DND-41 (cell line): ENCODE measurements around the gene MAPK14.

ENCODE experiments used
- ATAC-seq: fragments of 200-7000 bp; cut with Tn5 transposase; 3 replicates; pipeline ENCODE4 v1.9.1; 2021; ENCODE audit warnings: low read depth; ENCODE audit not compliant: insufficient read depth
- DNase-seq: peaks from one replicate; pipeline ENCODE4 v3.0.0-alpha.2; 2020
- H2AFZ ChIP-seq: 2 replicates; pipeline ENCODE4 v1.6.0; 2012; ENCODE audit warnings: low read depth, low read length
- H3K27ac ChIP-seq: 2 replicates; pipeline ENCODE4 v1.5.1; 2012; ENCODE audit warnings: low read length, inconsistent platforms
- H3K27me3 ChIP-seq: fragments of 200-600 bp; sonication (generic); 2 replicates; pipeline ENCODE4 v1.6.0; 2012; ENCODE audit warnings: low read length, mild to moderate bottlenecking, inconsistent platforms; ENCODE audit not compliant: insufficient read depth, poor library complexity
- H3K36me3 ChIP-seq: 2 replicates; pipeline ENCODE4 v1.5.1; 2012; ENCODE audit warnings: low read length, inconsistent platforms; ENCODE audit not compliant: insufficient read depth
- H3K4me1 ChIP-seq: 2 replicates; pipeline ENCODE4 v1.5.1; 2012; ENCODE audit warnings: mild to moderate bottlenecking, low read length; ENCODE audit not compliant: insufficient read depth
- H3K4me2 ChIP-seq: 2 replicates; pipeline ENCODE4 v1.6.0; 2012; ENCODE audit warnings: mild to moderate bottlenecking, moderate library complexity, low read length, inconsistent platforms; ENCODE audit not compliant: insufficient read depth
- H3K4me3 ChIP-seq, 2 experiments: fragments of 200-600 bp in 1 of 2; shearing (Covaris generic) in 1 of 2; 2 replicates each; pipeline ENCODE4 v1.5.1; 2012 to 2016; ENCODE audit warnings: inconsistent platforms in 2 of 2, low read length in 2 of 2, mild to moderate bottlenecking in 2 of 2, low read depth in 1 of 2, moderate library complexity in 1 of 2
- H3K79me2 ChIP-seq: 2 replicates; pipeline ENCODE4 v1.6.0; 2012; ENCODE audit warnings: low read length, inconsistent platforms; ENCODE audit not compliant: insufficient read depth
- H3K9ac ChIP-seq: 2 replicates; pipeline ENCODE4 v1.6.0; 2012; ENCODE audit warnings: low read depth, mild to moderate bottlenecking, inconsistent platforms, low read length, moderate library complexity
- H3K9me3 ChIP-seq: 2 replicates; pipeline ENCODE4 v1.5.1; 2012; ENCODE audit warnings: low read length, moderate library complexity, mild to moderate bottlenecking, inconsistent platforms; ENCODE audit not compliant: insufficient read depth, severe bottlenecking
- H4K20me1 ChIP-seq: 2 replicates; pipeline ENCODE4 v1.6.0; 2012; ENCODE audit warnings: low read length; ENCODE audit not compliant: insufficient read depth
- EZH2 ChIP-seq: IDR thresholded peaks from 3 replicates; pipeline ENCODE4 v1.6.1; 2012; ENCODE audit warnings: borderline replicate concordance, low read depth, mild to moderate bottlenecking, moderate library complexity, low read length, inconsistent platforms; ENCODE audit not compliant: severe bottlenecking
- TF ChIP-seq, protein P1 (sequence below): IDR thresholded peaks from 2 replicates; pipeline ENCODE4 v1.5.1; 2012; ENCODE audit warnings: borderline replicate concordance, low read length, moderate library complexity, mild to moderate bottlenecking; ENCODE audit not compliant: poor library complexity, severe bottlenecking; ENCODE audit errors: extremely low read depth

The MAPK14 gene

GRCh38 chr6:36062247-36062646, 34.6 kb downstream of the MAPK14 start:
- H3K4me3 ChIP-seq: no peak overlapping the region
- H3K9me3 ChIP-seq: no peaks in the 10 kb centered on the region
- TF ChIP-seq, protein P1, sequence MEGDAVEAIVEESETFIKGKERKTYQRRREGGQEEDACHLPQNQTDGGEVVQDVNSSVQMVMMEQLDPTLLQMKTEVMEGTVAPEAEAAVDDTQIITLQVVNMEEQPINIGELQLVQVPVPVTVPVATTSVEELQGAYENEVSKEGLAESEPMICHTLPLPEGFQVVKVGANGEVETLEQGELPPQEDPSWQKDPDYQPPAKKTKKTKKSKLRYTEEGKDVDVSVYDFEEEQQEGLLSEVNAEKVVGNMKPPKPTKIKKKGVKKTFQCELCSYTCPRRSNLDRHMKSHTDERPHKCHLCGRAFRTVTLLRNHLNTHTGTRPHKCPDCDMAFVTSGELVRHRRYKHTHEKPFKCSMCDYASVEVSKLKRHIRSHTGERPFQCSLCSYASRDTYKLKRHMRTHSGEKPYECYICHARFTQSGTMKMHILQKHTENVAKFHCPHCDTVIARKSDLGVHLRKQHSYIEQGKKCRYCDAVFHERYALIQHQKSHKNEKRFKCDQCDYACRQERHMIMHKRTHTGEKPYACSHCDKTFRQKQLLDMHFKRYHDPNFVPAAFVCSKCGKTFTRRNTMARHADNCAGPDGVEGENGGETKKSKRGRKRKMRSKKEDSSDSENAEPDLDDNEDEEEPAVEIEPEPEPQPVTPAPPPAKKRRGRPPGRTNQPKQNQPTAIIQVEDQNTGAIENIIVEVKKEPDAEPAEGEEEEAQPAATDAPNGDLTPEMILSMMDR: no peak
- no peak for TF ChIP-seq EZH2
- no peak overlapping the region for H3K27ac ChIP-seq
- H4K20me1 ChIP-seq: peaks cover 18% of the 10 kb centered on the region; the same call in 1 of the 2 replicates
- no peak for ATAC-seq
- peaks cover 59% of the 10 kb centered on the region for H3K79me2 ChIP-seq
- no peak overlapping the region for H3K9ac ChIP-seq
- H2AFZ ChIP-seq: no peak overlapping the region
- H3K27me3 ChIP-seq: no peaks in the 10 kb centered on the region
- H3K4me2 ChIP-seq: no peak overlapping the region
- no peaks in the 10 kb centered on the region for H3K4me1 ChIP-seq
- DNase-seq: no peak
- peaks cover 42% of the 10 kb centered on the region for H3K36me3 ChIP-seq

GRCh38 chr6:36063318-36064060, 35.9 kb downstream of the MAPK14 start:
- H3K4me2 ChIP-seq: no peak overlapping the region
- no peak overlapping the region for H3K4me3 ChIP-seq

DNA sequence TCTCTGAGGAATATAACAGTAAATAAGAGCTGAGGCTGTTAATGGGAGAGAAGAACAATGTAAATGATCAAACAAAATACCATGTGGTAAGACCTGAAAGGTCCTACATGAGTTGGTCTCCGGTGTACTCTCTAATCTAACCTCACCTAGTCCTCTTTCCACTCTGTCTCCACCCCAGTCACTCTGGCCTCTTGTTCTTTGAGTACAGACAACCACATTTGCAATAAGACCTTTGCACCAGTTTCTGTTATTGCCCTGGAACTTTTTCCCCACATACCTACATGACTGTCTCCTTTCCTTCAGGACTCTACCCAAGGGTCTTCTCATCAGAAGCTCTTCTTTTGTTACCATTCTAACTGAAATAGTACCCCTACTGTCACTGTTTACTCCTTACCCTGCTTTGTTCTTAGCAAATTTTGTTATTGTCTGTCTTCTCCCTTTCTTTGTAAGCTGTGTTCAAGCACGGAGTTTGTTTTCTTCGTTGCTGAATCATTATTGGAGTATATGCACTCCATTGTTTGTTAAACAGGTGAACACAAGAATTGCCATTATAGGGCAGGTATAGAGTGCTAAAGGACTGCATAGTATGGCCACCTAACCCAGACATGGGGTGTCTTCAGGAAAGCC, 37.3 kb downstream of the MAPK14 start:
- no peak overlapping the region for H3K4me3 ChIP-seq
- ATAC-seq (no peak), DNase-seq (no peak)
- H3K36me3 ChIP-seq: peaks cover 31% of the 10 kb centered on the region
- peaks cover 70% of the 10 kb centered on the region for H3K79me2 ChIP-seq
- no peak overlapping the region for H3K27ac ChIP-seq
- H3K27me3 ChIP-seq: no peaks in the 10 kb centered on the region
- peaks cover 16% of the 10 kb centered on the region; the same call in 1 of the 2 replicates for H4K20me1 ChIP-seq
- TF ChIP-seq EZH2: no peak
- TF ChIP-seq, protein P1: no peak
- no peaks in the 10 kb centered on the region for H3K4me1 ChIP-seq
- H3K9ac ChIP-seq: no peak overlapping the region
- no peak overlapping the region for H2AFZ ChIP-seq
- no peaks in the 10 kb centered on the region for H3K9me3 ChIP-seq
- no peak overlapping the region for H3K4me2 ChIP-seq

More at GRCh38 chr6:36063318-36064060, 35.9 kb downstream of the MAPK14 start:
- H3K4me1 ChIP-seq: no peaks in the 10 kb centered on the region
- no peaks in the 10 kb centered on the region for H3K9me3 ChIP-seq
- H2AFZ ChIP-seq: no peak overlapping the region
- DNase-seq: no peak
- no peaks in the 10 kb centered on the region for H3K27me3 ChIP-seq
- H4K20me1 ChIP-seq: peaks cover 19% of the 10 kb centered on the region; the same call in 1 of the 2 replicates
- H3K27ac ChIP-seq: no peak overlapping the region
- TF ChIP-seq EZH2: no peak
- TF ChIP-seq, protein P1: no peak
- peaks cover 67% of the 10 kb centered on the region for H3K79me2 ChIP-seq
- ATAC-seq: no peak
- peaks cover 40% of the 10 kb centered on the region for H3K36me3 ChIP-seq
- H3K9ac ChIP-seq: no peak overlapping the region
